Upper lobe of right lung (tissue), 1 donor: Measurements from ENCODE around the gene ADAMTSL3. TPM values are rescaled to one million over a fixed set of nuclear protein-coding genes. Genes with fewer than 3 reads are reported as not detected.

ENCODE experiments used
- ATAC-seq: fragments of 200-7000 bp; cut with Tn5 transposase; one replicate; pipeline ENCODE4 v1.9.1; 2020; ENCODE audit warnings: mild to moderate bottlenecking, moderate library complexity
- DNase-seq: peaks from one replicate; pipeline ENCODE4 v3.0.0-alpha.2; 2020
- H3K27ac ChIP-seq: fragments of 200-600 bp; one replicate; pipeline ENCODE4 v1.8.0; 2022
- H3K27me3 ChIP-seq: fragments of 200-600 bp; one replicate; pipeline ENCODE4 v1.8.0; 2022; ENCODE audit warnings: mild to moderate bottlenecking
- H3K36me3 ChIP-seq: fragments of 200-600 bp; one replicate; pipeline ENCODE4 v1.8.0; 2022
- H3K4me1 ChIP-seq: fragments of 200-600 bp; one replicate; pipeline ENCODE4 v1.8.0; 2022
- H3K4me3 ChIP-seq: fragments of 200-600 bp; one replicate; pipeline ENCODE4 v1.8.0; 2022; ENCODE audit warnings: mild to moderate bottlenecking
- H3K9me3 ChIP-seq: fragments of 200-600 bp; one replicate; pipeline ENCODE4 v1.8.0; 2022
- intact Hi-C: fragments of 100-400 bp; cut with DNase I; formaldehyde crosslinking; loops from one replicate; pipeline ENCODE4 v1.11.0; 2022
- long read RNA-seq: library from polyadenylated mRNA; unstranded; transcript quantifications from one replicate; pipeline ENCODE4 v2.0.0, GENCODE V29; 2021
- total RNA-seq: library from RNA; stranded (reverse); fragmentation: NEBNext Ultra II Directional; extraction: Animal tissue kit (Norgen Biotek cat#: 25700); gene quantifications from one replicate; pipeline ENCODE4 v1.2.1, GENCODE V29; 2021
- TF ChIP-seq, protein P1 (sequence below): fragments of 200-600 bp; IDR thresholded peaks from one replicate; pipeline ENCODE4 v1.8.0; 2022; ENCODE audit warnings: antibody characterized with exemption
- donor health status: DM: no; HTN: yes; CAD: no; lungs with severe emphysema.

ADAMTSL3 gene, protein sequence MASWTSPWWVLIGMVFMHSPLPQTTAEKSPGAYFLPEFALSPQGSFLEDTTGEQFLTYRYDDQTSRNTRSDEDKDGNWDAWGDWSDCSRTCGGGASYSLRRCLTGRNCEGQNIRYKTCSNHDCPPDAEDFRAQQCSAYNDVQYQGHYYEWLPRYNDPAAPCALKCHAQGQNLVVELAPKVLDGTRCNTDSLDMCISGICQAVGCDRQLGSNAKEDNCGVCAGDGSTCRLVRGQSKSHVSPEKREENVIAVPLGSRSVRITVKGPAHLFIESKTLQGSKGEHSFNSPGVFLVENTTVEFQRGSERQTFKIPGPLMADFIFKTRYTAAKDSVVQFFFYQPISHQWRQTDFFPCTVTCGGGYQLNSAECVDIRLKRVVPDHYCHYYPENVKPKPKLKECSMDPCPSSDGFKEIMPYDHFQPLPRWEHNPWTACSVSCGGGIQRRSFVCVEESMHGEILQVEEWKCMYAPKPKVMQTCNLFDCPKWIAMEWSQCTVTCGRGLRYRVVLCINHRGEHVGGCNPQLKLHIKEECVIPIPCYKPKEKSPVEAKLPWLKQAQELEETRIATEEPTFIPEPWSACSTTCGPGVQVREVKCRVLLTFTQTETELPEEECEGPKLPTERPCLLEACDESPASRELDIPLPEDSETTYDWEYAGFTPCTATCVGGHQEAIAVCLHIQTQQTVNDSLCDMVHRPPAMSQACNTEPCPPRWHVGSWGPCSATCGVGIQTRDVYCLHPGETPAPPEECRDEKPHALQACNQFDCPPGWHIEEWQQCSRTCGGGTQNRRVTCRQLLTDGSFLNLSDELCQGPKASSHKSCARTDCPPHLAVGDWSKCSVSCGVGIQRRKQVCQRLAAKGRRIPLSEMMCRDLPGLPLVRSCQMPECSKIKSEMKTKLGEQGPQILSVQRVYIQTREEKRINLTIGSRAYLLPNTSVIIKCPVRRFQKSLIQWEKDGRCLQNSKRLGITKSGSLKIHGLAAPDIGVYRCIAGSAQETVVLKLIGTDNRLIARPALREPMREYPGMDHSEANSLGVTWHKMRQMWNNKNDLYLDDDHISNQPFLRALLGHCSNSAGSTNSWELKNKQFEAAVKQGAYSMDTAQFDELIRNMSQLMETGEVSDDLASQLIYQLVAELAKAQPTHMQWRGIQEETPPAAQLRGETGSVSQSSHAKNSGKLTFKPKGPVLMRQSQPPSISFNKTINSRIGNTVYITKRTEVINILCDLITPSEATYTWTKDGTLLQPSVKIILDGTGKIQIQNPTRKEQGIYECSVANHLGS (N-terminal part only)
- total RNA-seq = 26.2 TPM
- long read RNA-seq, partial matches to known transcripts = 14 of 23 reads
- long read RNA-seq, other reads (novel, unspliced or antisense) = 9 of 23 reads

DNA sequence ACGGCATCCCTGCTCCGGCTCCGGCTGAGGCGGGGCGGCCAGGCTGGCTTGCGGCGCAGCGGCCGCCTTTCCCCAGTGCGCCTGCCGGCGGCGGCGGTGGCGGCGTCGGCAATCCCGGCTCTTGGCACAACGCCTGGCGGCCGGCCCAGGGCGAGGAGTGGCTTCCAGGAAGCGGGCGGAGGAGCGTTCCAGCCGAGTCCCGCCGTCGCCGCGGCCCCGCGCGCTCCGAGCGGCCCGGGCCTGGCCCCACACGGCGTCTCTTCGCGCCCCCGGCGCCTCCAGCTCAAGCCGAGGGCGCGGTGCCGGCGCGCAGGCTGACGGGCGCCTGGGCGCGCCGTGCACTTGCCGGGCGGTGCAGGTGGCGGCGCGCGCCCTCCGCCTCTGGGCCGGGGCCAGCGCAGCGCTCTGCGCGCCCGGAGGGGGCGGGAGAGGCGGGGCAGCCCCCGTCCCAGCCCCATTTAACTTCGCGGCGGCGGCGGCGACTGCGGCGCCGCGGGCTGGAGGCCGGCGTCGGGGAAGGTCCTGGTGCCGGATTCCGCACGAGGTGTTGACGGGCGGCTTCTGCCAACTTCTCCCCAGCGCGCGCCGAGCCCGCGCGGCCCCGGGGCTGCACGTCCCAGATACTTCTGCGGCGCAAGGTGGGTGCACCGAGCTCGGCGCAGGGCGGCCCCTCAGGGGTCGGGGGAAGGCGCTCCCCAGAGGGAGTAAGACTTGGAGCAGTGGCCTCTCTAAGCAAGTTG lies at the start of gene ADAMTSL3:
TSS of gene ADAMTSL3 (plus strand) at position 485 of the 740 bp plus-strand sequence. CDS start 1,639 bp downstream, outside the sequence.
- H3K9me3 ChIP-seq = no peaks in the 10 kb centered on the region
- intact Hi-C loops = no loop called here
- no peaks in the 10 kb centered on the region for H3K4me1 ChIP-seq
- TF ChIP-seq, protein P1, sequence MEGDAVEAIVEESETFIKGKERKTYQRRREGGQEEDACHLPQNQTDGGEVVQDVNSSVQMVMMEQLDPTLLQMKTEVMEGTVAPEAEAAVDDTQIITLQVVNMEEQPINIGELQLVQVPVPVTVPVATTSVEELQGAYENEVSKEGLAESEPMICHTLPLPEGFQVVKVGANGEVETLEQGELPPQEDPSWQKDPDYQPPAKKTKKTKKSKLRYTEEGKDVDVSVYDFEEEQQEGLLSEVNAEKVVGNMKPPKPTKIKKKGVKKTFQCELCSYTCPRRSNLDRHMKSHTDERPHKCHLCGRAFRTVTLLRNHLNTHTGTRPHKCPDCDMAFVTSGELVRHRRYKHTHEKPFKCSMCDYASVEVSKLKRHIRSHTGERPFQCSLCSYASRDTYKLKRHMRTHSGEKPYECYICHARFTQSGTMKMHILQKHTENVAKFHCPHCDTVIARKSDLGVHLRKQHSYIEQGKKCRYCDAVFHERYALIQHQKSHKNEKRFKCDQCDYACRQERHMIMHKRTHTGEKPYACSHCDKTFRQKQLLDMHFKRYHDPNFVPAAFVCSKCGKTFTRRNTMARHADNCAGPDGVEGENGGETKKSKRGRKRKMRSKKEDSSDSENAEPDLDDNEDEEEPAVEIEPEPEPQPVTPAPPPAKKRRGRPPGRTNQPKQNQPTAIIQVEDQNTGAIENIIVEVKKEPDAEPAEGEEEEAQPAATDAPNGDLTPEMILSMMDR = no peak
- peak; percentile 91 for DNase-seq
- peak; percentile 81 for ATAC-seq
- peak within 1 kb of the TSS; percentile 47 for H3K27ac ChIP-seq
- H3K4me3 ChIP-seq = peak within 1 kb of the TSS; percentile 52
- peaks cover 12% of the 10 kb centered on the region for H3K27me3 ChIP-seq
- no peaks in the 10 kb centered on the region for H3K36me3 ChIP-seq

DNA sequence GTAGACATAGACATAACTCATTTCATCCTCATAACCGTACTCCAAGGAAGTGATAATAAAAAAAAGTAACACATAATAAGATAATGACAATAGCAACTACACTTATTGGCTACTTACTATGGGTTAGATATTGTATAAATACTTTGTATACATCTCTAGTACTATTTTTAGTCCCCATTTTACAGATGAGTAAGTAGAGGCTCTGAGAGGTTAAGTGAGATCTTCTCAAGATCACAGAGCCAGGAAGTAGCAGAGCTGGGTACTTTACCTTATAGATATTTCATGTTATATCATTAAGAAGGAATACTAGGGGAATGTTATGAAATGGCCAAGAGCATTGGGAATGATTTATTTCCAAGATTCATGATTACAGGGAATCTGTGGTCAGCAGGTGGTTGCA lies 49.4 kb upstream of the ADAMTSL3 start:
- intact Hi-C loops = no loop called here
- H3K4me3 ChIP-seq = no peak overlapping the region
- TF ChIP-seq, protein P1 = no peak
- H3K36me3 ChIP-seq = no peaks in the 10 kb centered on the region
- no peak for ATAC-seq
- no peaks in the 10 kb centered on the region for H3K9me3 ChIP-seq
- no peaks in the 10 kb centered on the region for H3K27me3 ChIP-seq
- DNase-seq = no peak
- no peak overlapping the region for H3K27ac ChIP-seq
- H3K4me1 ChIP-seq = no peaks in the 10 kb centered on the region

DNA sequence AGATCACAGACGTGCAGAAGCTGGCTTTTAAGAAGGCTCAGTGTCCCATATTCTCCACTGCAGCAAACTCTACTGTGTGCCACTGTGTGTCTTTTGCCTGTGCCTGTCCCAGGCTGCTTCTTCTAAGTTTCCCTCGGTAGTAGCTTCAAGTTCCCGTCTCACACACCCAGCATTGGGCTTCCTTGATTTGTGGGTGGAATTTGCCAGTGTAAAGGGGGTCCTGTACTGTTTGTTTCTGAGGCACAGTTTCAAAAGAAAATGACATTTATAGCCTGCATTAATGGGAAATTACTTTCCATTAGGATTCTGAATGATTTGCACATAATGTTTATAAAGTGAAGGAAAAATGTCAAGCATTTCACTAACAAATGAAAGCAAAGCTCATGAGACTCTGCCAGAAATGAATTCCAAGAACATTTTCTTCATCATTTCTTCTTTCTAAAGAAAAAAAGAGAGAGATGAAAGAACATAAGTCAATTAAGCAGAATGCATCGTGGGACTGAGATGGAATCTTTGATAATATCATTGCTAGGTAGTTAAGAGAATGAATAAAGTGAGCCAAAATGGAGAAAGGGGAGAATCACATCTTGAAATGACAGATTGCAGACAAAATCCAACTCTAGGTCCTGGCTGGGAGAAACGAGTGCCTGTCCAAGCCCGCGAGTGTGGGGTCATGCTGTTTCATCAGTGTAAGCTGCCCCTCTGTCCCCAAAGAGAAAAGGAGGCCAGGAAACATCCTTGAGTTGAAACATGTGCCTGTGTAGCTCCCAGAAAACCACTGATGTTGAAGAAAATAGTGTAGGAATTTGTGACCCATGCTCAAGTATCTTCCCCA lies 48.6 kb upstream of the ADAMTSL3 start:
- Histone ChIP-seq H3K27me3 (no peaks in the 10 kb centered on the region), H3K4me3 (no peak overlapping the region), H3K36me3 (no peaks in the 10 kb centered on the region), H3K9me3 (no peaks in the 10 kb centered on the region), H3K27ac (no peak overlapping the region), H3K4me1 (no peaks in the 10 kb centered on the region)
- TF ChIP-seq, protein P1 = no peak
- DNase-seq = no peak
- ATAC-seq = peak; percentile 48
- intact Hi-C loops = no loop called here

DNA sequence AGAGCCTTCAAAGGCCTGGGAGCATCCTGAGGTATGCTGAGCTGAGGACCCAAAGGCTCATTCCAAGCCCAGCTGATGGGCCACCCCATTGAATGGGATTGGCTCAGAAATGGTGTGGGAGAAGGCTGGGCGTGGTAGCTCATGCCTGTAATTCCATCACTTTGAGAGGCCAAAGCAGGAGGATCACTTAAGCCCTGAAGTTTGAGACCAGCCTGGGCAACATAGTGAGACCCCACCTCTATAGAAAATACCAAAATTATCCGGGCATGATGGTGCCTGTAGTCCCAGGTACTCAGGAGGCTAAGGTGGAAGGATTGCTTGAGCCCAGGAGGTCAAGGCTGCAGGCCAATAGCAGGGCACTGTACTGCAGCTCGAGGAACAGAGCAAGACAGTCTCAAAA lies 43.8 kb upstream of the ADAMTSL3 start:
- Histone ChIP-seq H3K9me3 (no peaks in the 10 kb centered on the region), H3K4me3 (no peak overlapping the region), H3K36me3 (no peaks in the 10 kb centered on the region), H3K27me3 (no peaks in the 10 kb centered on the region), H3K27ac (no peak overlapping the region), H3K4me1 (peaks cover 2% of the 10 kb centered on the region)
- no peak for DNase-seq
- intact Hi-C loops = no loop called here
- no peak for ATAC-seq
- TF ChIP-seq, protein P1 = no peak
